PC-9 (cell line): Measurements from ENCODE around the gene UBE2G2.

Source experiments
- CTCF ChIP-seq: fragments of 200-600 bp; sonication (generic); conservative IDR thresholded peaks from 2 replicates; pipeline ENCODE4 v1.6.1; 2017; ENCODE audit warnings: mixed run types, antibody characterized with exemption, mild to moderate bottlenecking, moderate library complexity
- EZH2 ChIP-seq: fragments of 200-600 bp; sonication (generic); IDR thresholded peaks from 2 replicates; pipeline ENCODE4 v1.8.0; 2017; ENCODE audit warnings: antibody characterized with exemption, low read depth

DNA sequence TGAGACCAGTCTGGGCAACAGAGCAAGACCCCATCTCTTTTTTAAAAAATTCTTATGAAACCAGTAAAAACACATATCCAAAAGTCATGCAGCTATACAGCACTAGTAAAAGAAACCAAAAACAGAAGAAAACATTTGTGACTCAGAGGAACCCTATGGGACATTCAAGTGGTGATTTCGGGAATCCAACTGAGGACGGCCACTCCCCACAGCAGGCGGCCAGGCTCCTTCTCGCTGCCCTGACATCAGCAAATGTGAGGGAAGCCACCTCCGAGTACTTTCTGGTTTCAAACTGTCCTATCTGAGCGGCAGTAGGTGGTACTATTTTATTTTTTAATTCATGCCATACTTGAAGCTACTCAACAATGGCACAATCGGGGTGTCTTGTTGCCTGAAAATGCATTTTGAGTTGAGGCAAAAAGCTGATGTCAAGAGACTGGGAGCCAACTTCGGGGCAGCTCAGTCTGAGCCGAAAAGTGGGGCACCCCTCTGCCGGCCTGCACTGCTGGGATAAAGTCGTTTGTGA lies 12.9 kb upstream of the UBE2G2 start:
- no peak for TF ChIP-seq CTCF
- no peak for TF ChIP-seq EZH2
